Activated CD4-positive, alpha-beta T cell treated with anti-CD3 and anti-CD28 coated beads for 24 hours (primary cell): ENCODE data around the gene NCBP3.

Experiments used
- DNase-seq, 2 donors: peaks; one replicate each; pipeline ENCODE4 v3.0.0-alpha.2; 2020; ENCODE audit warnings: low read depth in 2 of 2

Gene NCBP3

DNA sequence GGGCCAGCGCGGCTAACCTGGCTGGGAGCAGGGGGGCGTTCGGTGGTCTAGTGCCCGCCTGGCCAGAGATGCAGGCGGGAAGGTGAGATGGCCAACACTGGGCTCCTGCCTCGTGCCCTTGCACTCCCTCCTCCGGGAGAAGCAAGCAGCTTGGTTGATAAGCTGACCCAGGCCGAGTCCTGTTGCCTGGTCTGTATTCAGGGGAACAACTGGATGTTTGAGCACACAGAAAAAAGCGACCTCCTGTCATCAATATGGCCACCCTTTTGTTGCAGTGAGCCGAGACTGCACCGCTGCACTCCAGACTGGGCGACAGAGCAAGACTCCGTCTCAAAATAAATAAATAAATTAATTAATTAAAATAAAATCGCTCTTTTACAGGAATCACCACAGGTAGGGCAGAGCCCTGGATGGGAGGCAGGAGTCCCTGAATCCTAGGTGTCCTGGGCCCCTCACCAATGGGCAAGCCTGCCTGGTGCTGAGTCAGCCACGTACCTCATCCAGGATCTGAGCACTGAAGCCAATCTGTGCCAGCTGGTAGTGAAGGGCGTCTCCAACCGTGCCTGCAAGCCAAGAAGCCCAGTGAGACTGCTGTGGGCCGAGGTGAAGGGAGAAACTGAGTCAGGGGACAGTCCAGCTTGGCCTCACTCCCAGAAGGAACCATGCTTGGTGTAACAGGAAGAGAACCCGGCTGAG, 90.6 kb downstream of the NCBP3 start:
- no peak for DNase-seq

DNA sequence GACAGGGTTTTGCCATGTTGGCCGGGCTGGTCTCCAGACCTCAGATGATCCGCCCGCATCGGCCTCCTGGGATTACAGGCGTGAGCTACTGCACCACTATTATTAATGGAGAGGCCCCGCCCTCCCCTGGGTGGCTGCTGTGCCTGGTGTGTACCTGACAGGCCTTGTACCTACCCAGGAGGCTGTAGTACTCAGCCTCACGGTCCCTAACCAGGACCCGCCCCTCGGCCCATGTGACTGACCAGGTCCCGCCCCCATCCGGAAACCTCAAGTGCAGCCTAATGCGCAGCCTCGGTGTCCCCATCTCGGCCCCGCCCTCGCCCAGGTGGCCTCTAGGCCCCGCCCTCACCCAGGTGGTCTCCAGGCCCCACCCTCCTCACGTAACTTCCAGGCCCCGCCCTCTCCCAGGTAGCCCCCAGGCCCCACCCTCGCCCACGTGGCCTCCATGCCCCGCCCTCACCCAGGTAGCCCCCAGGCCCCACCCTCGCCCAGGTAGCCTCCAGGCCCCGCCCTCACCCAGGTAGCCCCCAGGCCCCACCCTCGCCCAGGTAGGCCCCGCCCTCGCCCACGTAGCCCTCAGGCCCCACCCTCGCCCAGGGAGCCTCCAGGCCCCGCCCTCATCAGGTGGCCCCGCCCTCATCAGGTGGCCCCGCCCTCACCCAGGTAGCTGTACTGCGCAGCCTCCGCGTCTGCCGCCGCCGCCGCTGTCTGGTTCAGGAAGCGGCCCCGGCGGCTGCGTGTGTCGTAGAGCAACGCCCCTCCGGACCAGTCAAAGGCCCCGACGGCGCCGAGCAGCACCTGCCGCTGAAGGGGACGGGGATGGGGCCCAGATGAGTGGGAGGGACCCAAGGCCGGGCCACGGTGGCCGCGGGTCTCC, 91.3 kb downstream of the NCBP3 start:
- DNase-seq, result peak; percentile 43 to 52

GRCh38 chr17:3754066-3754457, 92.0 kb downstream of the NCBP3 start:
- DNase-seq, result no peak

GRCh38 chr17:3753624-3754023, 92.4 kb downstream of the NCBP3 start:
- no peak for DNase-seq
